ENCODE data around the gene NOL3. TPM values are rescaled to one million over a fixed set of nuclear protein-coding genes. Genes with fewer than 3 reads are reported as not detected.

The NOL3 gene
- total RNA-seq, 2 donors from 2014 or later, result 11.6 TPM

DNA sequence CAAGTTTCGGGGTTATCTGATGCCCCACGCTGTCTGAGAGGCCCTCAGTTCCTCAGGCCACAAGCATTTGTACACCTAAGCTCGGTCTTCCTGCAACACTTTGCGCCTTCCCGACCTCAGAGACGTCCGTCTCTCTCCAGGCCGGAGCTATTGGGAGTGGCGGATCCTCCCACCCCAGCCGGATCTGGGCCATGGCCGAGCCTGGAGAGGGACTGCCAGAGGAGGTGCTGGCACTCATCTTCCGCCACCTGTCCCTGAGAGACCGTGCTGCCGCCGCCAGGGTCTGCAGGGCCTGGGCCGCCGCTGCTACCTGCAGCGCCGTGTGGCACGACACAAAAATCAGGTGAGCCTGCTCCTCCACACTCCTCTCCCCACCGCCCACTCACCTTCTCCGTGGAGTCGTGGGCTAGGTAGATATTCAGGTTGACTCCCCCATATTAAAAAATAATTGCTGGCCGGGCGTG, 8.7 kb upstream of the NOL3 start:
- Histone ChIP-seq H3K9me3 (ENCODE audit: control insufficient read depth, low read length) (no peaks in the 10 kb centered on the region), H3K27me3 (ENCODE audit: control insufficient read depth, insufficient read depth, low read length, poor library complexity, severe bottlenecking) (peaks cover 100% of the 10 kb centered on the region), H3K9ac (ENCODE audit: extremely low read depth, low read length, poor library complexity, severe bottlenecking) (no peak overlapping the region), H3K4me1 (ENCODE audit: control insufficient read depth, insufficient read depth, low read length) (no peaks in the 10 kb centered on the region), H3K27ac (ENCODE audit: low read depth, low read length) (no peak overlapping the region), H3K36me3 (ENCODE audit: control insufficient read depth, insufficient read depth, low read length) (no peaks in the 10 kb centered on the region), H3K4me3 (ENCODE audit: low read length) (peak overlapping the region; percentile 88)
- 33 to 41% methylated on average over 21 to 25 of the region's 25 CpGs for WGBS, 2 experiments (ENCODE audit: insufficient coverage in 1 of 2, insufficient read length in 1 of 2)
- DNase-seq, result peak; percentile 69
- Mint-ChIP-seq H3K27me3 (ENCODE audit: insufficient read depth) (peaks cover 97% of the 10 kb centered on the region), H3K4me3 (no peak overlapping the region), H3K9me3 (peaks cover 2% of the 10 kb centered on the region), H3K4me1 (no peaks in the 10 kb centered on the region), H3K27ac (no peak overlapping the region), H3K36me3 (ENCODE audit: low read depth) (no peaks in the 10 kb centered on the region)
- TF ChIP-seq, protein P1, sequence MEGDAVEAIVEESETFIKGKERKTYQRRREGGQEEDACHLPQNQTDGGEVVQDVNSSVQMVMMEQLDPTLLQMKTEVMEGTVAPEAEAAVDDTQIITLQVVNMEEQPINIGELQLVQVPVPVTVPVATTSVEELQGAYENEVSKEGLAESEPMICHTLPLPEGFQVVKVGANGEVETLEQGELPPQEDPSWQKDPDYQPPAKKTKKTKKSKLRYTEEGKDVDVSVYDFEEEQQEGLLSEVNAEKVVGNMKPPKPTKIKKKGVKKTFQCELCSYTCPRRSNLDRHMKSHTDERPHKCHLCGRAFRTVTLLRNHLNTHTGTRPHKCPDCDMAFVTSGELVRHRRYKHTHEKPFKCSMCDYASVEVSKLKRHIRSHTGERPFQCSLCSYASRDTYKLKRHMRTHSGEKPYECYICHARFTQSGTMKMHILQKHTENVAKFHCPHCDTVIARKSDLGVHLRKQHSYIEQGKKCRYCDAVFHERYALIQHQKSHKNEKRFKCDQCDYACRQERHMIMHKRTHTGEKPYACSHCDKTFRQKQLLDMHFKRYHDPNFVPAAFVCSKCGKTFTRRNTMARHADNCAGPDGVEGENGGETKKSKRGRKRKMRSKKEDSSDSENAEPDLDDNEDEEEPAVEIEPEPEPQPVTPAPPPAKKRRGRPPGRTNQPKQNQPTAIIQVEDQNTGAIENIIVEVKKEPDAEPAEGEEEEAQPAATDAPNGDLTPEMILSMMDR (conservative IDR thresholded peaks at IDR 0.05), result no peak

DNA sequence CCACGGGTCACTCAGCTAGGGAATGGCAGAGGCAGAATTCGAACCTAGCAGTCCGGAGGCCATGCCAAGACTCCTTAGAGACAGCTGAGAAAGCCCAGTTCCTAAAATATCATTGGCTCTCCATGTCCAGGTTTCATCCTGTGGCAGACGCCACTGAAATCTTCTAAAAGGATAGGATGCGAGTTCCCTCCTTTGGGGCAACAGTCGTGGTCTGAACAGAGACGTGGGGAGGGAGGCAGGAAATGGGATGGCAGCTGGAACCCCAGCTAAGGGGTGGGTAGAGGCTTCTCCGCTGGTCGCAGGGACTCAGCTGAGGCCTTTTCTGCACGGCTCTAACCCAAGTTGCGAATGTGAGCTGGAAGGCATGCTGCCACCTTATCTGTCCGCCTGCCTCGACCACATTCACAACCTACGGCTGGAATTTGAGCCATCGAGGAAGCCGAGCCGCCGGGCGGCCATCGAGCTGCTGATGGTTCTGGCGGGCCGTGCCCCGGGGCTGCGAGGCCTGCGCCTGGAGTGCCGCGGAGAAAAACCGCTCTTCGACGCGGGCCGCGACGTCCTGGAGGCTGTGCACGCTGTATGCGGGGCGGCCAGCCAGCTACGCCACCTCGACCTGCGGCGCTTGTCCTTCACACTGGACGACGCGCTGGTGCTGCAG, 7.7 kb upstream of the NOL3 start:
- no peaks in the 10 kb centered on the region for H3K36me3 Mint-ChIP-seq (ENCODE audit: low read depth)
- TF ChIP-seq, protein P1 (conservative IDR thresholded peaks at IDR 0.05), result no peak
- no peaks in the 10 kb centered on the region for H3K9me3 ChIP-seq (ENCODE audit: control insufficient read depth, low read length)
- peaks cover 2% of the 10 kb centered on the region for H3K9me3 Mint-ChIP-seq
- no peak overlapping the region for H3K27ac ChIP-seq (ENCODE audit: low read depth, low read length)
- no peak overlapping the region for H3K27ac Mint-ChIP-seq
- H3K4me1 ChIP-seq (ENCODE audit: control insufficient read depth, insufficient read depth, low read length), result no peaks in the 10 kb centered on the region
- no peak overlapping the region for H3K9ac ChIP-seq (ENCODE audit: extremely low read depth, low read length, poor library complexity, severe bottlenecking)
- H3K27me3 ChIP-seq (ENCODE audit: control insufficient read depth, insufficient read depth, low read length, poor library complexity, severe bottlenecking), result peaks cover 100% of the 10 kb centered on the region
- peaks cover 97% of the 10 kb centered on the region for H3K27me3 Mint-ChIP-seq (ENCODE audit: insufficient read depth)
- H3K4me1 Mint-ChIP-seq, result no peaks in the 10 kb centered on the region
- H3K4me3 Mint-ChIP-seq, result peak overlapping the region; percentile 21
- H3K36me3 ChIP-seq (ENCODE audit: control insufficient read depth, insufficient read depth, low read length), result no peaks in the 10 kb centered on the region
- DNase-seq, result no peak
- H3K4me3 ChIP-seq (ENCODE audit: low read length), result peak overlapping the region; percentile 66
- 8 to 10% methylated on average over 31 to 44 of the region's 44 CpGs for WGBS, 2 experiments (ENCODE audit: insufficient coverage in 1 of 2, insufficient read length in 1 of 2)

DNA sequence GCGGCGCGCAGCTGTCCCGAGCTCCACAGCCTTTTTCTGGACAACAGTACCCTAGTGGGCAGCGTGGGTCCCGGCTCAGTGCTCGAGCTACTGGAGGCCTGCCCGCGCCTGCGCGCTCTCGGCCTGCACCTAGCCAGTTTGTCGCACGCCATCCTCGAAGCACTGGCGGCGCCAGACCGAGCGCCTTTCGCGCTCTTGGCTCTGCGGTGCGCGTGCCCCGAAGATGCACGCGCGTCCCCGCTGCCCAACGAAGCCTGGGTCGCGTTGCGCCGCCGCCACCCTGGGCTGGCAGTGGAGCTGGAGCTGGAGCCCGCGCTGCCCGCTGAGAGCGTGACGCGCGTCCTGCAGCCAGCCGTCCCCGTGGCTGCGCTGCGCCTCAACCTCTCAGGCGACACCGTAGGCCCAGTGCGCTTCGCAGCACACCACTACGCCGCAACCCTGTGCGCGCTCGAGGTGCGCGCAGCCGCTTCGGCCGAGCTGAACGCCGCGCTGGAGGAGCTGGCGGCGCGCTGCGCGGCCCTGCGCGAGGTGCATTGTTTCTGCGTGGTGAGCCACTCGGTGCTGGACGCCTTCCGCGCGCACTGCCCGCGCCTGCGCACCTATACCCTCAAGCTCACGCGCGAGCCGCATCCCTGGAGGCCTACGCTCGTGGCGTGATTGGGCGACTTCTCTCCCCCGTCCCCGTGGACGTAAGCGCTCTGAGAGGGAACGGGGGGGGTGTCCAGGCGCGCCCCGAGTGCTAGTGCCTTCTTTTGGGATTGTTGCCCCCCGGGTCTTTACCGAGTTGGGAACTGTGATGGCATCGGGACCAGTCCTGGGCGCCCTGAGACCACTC, 7.0 kb upstream of the NOL3 start:
- Histone ChIP-seq H3K27ac (ENCODE audit: low read depth, low read length) (no peak overlapping the region), H3K4me3 (ENCODE audit: low read length) (peak overlapping the region; percentile 66), H3K36me3 (ENCODE audit: control insufficient read depth, insufficient read depth, low read length) (no peaks in the 10 kb centered on the region), H3K27me3 (ENCODE audit: control insufficient read depth, insufficient read depth, low read length, poor library complexity, severe bottlenecking) (peaks cover 100% of the 10 kb centered on the region), H3K9me3 (ENCODE audit: control insufficient read depth, low read length) (no peaks in the 10 kb centered on the region), H3K4me1 (ENCODE audit: control insufficient read depth, insufficient read depth, low read length) (no peaks in the 10 kb centered on the region), H3K9ac (ENCODE audit: extremely low read depth, low read length, poor library complexity, severe bottlenecking) (no peak overlapping the region)
- Mint-ChIP-seq H3K27me3 (ENCODE audit: insufficient read depth) (peaks cover 97% of the 10 kb centered on the region), H3K4me3 (peak overlapping the region; percentile 21), H3K27ac (no peak overlapping the region), H3K4me1 (no peaks in the 10 kb centered on the region), H3K36me3 (ENCODE audit: low read depth) (no peaks in the 10 kb centered on the region), H3K9me3 (peaks cover 2% of the 10 kb centered on the region)
- DNase-seq, result peak; percentile 82
- WGBS, 2 experiments (ENCODE audit: insufficient coverage in 1 of 2, insufficient read length in 1 of 2), result 2 to 3% methylated on average over 43 to 99 of the region's 99 CpGs
- TF ChIP-seq, protein P1 (conservative IDR thresholded peaks at IDR 0.05), result no peak
